ENCODE results near the gene KCNJ3.

The KCNJ3 gene

GRCh38 chr2:154681741-154682140, 16.8 kb upstream of the KCNJ3 start:
- no peak overlapping the region for H3K4me3 ChIP-seq (replicated peaks; ENCODE audit: low read depth, low read length)
- TF ChIP-seq, protein P1, sequence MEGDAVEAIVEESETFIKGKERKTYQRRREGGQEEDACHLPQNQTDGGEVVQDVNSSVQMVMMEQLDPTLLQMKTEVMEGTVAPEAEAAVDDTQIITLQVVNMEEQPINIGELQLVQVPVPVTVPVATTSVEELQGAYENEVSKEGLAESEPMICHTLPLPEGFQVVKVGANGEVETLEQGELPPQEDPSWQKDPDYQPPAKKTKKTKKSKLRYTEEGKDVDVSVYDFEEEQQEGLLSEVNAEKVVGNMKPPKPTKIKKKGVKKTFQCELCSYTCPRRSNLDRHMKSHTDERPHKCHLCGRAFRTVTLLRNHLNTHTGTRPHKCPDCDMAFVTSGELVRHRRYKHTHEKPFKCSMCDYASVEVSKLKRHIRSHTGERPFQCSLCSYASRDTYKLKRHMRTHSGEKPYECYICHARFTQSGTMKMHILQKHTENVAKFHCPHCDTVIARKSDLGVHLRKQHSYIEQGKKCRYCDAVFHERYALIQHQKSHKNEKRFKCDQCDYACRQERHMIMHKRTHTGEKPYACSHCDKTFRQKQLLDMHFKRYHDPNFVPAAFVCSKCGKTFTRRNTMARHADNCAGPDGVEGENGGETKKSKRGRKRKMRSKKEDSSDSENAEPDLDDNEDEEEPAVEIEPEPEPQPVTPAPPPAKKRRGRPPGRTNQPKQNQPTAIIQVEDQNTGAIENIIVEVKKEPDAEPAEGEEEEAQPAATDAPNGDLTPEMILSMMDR (IDR thresholded peaks at IDR 0.05; ENCODE audit: low read depth, low read length, missing control alignments): no peak
- no peak for DNase-seq (ENCODE audit: extremely low read depth, low read depth)

- DNase-seq (ENCODE audit: extremely low read depth, low read depth): no peak
- H3K4me3 ChIP-seq (replicated peaks; ENCODE audit: low read depth, low read length): no peak overlapping the region
- TF ChIP-seq, protein P1 (IDR thresholded peaks at IDR 0.05; ENCODE audit: low read depth, low read length, missing control alignments): no peak
Measured at GRCh38 chr2:154686162-154686561, 12.3 kb upstream of the KCNJ3 start.

DNA sequence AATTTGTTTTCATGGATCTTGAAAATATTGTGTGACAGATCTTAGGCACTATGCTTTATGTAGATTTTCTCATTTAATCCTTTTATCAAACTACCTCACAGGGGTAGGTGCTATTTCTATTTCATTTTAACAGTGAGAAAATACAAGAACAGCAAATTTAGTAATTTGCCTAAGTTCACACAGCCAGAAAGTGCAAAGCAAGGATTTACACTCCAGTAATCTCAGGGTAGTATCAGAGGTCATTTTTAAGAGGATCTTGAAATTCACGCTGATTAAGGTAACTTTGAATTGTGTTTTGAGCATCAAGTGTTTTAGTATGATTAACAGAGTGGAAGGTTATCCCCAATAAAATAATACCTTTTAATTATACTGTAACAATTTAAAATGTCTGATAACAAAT, 10.1 kb upstream of the KCNJ3 start:
- H3K4me3 ChIP-seq (replicated peaks; ENCODE audit: low read depth, low read length): no peak overlapping the region
- no peak for DNase-seq (ENCODE audit: extremely low read depth, low read depth)
- TF ChIP-seq, protein P1 (IDR thresholded peaks at IDR 0.05; ENCODE audit: low read depth, low read length, missing control alignments): no peak

DNA sequence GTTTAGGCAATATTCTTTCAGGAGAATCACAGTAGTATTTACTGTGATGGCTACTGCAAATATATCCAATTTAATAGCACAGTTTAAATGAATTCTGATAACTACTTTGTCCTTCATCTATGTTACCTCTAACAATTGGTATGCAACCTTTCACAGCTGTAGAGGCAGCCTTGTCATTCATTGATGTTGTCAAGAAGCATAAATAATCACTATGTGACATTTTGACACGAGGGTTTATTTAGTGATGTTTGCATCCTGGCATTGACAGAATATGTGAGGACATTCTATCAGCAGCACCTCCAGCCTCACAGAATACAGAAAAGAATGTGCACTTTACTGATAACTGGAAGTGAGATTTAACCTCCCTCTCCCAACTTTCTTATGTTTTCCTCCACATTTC, 9.3 kb upstream of the KCNJ3 start:
- no peak for DNase-seq (ENCODE audit: extremely low read depth, low read depth)
- TF ChIP-seq, protein P1 (IDR thresholded peaks at IDR 0.05; ENCODE audit: low read depth, low read length, missing control alignments): no peak
- H3K4me3 ChIP-seq (replicated peaks; ENCODE audit: low read depth, low read length): no peak overlapping the region

GRCh38 chr2:154692927-154693326, 5.6 kb upstream of the KCNJ3 start:
- TF ChIP-seq, protein P1 (IDR thresholded peaks at IDR 0.05; ENCODE audit: low read depth, low read length, missing control alignments): no peak

DNA sequence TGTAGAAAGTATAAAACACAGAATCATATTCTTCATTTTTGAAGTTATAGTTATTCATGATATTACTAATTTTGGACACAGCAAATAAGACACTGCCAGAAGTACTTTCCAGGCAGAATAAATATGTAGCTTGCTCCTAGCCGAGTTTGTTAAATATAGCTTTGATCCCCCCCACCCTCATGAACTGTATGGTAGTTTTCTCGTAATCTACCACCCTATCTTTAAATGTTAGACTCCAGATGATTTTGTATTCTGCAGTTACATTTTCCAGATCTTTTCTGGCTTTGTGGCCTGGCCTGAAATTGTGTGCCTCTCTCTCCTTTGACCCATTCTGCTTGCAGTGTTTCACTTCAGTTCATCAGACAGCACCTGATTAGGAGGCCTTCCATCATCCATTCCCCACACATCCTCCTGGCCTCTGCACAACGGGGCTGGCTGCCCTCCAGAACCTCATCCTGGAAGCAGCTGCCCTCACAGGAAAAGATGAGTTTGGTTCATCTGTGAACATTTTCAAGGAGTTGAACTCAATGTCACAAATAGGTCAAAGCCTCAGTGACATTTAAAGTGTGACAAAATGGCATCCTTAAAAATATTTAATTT, 4.7 kb upstream of the KCNJ3 start:
- no peak overlapping the region for H3K4me3 ChIP-seq (replicated peaks; ENCODE audit: low read depth, low read length)
- TF ChIP-seq, protein P1 (IDR thresholded peaks at IDR 0.05; ENCODE audit: low read depth, low read length, missing control alignments): no peak
- no peak for DNase-seq (ENCODE audit: extremely low read depth, low read depth)

More at GRCh38 chr2:154692927-154693326, 5.6 kb upstream of the KCNJ3 start:
- no peak overlapping the region for H3K4me3 ChIP-seq (replicated peaks; ENCODE audit: low read depth, low read length)
- DNase-seq (ENCODE audit: extremely low read depth, low read depth): no peak

DNA sequence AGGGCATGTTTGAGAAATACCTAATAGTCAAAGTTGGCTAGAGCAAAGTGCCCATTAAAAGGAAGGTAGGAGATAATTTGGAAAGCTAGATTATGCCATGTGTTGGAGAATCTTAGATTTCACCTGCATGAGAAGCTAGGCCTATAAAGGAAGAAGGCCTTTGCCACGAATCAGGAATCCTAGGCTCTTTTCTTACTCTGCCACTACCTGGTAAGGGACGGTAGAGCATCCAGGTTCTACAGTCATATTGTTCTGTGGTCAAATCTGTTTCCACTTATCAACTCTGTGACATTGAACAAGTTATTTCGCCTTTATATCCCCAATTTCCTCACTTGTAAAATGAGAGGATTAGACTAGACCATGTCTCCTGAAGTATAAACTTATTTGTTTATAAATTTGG, 3.6 kb upstream of the KCNJ3 start:
- TF ChIP-seq, protein P1 (IDR thresholded peaks at IDR 0.05; ENCODE audit: low read depth, low read length, missing control alignments): no peak
- no peak for DNase-seq (ENCODE audit: extremely low read depth, low read depth)
- H3K4me3 ChIP-seq (replicated peaks; ENCODE audit: low read depth, low read length): no peak overlapping the region
